Activated T-cell treated with anti-CD3 and anti-CD28 coated beads, Interleukin-2, amount 50 U/mL, for 4 hours (primary cell): ENCODE measurements around the gene IGFBP4. TPM values are rescaled to one million over a fixed set of nuclear protein-coding genes. Genes with fewer than 3 reads are reported as not detected.
A peak's percentile ranks its signal among the peaks of the same experiment; 100 is the strongest.

Experiments
- ATAC-seq, 2 donors: fragments of 200-7000 bp; cut with Tn5 transposase; one replicate each; pipeline ENCODE4 v1.10.0; 2021
- DNase-seq: peaks from one replicate; pipeline ENCODE4 v3.0.0-alpha.2; 2020
- H3K27me3 Mint-ChIP-seq: one replicate; pipeline ENCODE4 v1.8.0; 2021; ENCODE audit warnings: low read depth, mixed read lengths
- H3K36me3 Mint-ChIP-seq: one replicate; pipeline ENCODE4 v1.8.0; 2022; ENCODE audit warnings: mixed read lengths; ENCODE audit not compliant: insufficient read depth
- H3K4me1 Mint-ChIP-seq: one replicate; pipeline ENCODE4 v1.8.0; 2021; ENCODE audit warnings: low read depth, mixed read lengths
- H3K4me3 Mint-ChIP-seq: one replicate; pipeline ENCODE4 v1.8.0; 2021; ENCODE audit warnings: mild to moderate bottlenecking, moderate library complexity, mixed read lengths
- H3K9me3 Mint-ChIP-seq: one replicate; pipeline ENCODE4 v1.8.0; 2021; ENCODE audit warnings: mixed read lengths
- total RNA-seq, 3 donors: library from RNA; stranded (reverse); gene quantifications; one replicate each; pipeline ENCODE4 v1.2.1, GENCODE V29; 2021

Gene IGFBP4
- total RNA-seq, 3 donors from 2014 or later, result 14.0 to 17.7 (median 14.7) TPM

DNA sequence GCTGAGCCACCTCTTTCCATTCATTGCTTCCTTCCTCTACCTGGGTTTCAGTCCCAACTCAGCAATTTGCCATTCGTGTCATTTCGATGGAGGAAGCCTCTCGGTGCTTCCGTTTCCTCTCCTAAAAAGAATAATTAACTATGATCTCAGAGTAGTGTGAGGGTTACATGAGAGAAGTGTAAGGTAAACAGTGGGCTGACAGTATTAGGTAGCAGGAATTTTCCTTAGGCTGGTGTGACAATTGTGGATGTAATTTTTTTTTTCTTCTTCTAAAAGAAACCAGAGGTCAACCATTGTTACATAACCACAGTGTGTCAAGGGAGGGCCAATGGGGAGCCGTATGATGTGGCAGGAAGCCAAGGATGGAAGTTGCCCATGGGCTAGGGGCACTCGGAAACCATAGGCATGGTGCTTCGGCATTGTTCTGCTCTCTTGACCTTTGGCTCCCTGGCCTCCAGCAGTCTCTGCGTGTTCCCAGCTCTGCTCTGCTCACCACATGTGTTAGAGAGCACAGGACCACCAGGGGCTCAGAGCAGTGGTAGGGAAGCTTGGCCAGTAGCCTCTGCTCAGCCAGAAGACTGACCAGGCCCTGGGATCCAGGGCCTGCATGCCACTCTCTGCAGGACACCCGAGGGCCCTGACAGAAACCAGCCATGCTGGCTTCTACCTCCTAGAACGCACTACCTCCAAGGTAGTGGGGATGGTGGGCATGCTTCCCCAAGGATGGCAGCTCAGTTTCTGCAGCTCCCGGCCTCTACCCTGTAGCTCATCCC is 23.5 kb upstream of the IGFBP4 start:
- Mint-ChIP-seq H3K36me3 (no peaks in the 10 kb centered on the region), H3K4me1 (peaks cover 19% of the 10 kb centered on the region), H3K9me3 (no peaks in the 10 kb centered on the region), H3K4me3 (peak overlapping the region; percentile 55), H3K27me3 (no peaks in the 10 kb centered on the region)
- ATAC-seq (no peak), DNase-seq (no peak)

DNA sequence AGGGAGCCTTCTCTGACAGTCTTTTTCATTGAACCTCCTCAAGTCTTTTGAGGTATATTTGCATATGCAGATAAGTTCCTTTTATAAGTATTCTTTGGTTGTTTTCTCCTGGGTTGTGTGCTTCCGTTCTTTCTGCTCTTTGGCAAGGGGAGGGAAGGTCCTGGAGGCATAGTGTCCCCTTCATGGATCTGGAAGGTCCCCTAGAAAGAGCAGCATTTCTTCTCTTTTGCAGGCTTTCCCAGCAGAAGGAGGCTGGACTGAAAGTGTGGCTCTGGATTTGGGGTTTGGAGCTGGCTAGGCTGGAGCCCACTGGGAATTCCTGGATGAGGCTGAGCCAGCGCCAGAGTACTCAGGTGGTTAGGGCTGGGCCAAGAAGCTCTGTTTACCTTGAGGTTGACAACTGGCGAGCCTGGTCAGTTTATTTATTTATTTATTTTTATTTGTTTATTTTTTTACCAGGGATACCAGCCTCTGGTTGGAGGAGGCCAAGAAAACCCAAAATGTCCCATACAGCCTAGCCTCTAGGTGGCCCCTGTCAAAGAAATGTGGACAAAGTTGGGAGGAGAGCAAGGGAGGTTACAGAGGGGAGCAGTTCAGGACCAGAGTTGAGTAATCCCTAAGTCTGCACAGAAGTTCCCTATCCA is 20.1 kb upstream of the IGFBP4 start:
- no peak overlapping the region for H3K4me3 Mint-ChIP-seq
- no peaks in the 10 kb centered on the region for H3K9me3 Mint-ChIP-seq
- no peaks in the 10 kb centered on the region for H3K27me3 Mint-ChIP-seq
- H3K36me3 Mint-ChIP-seq, result no peaks in the 10 kb centered on the region
- H3K4me1 Mint-ChIP-seq, result peaks cover 32% of the 10 kb centered on the region
- ATAC-seq (no peak), DNase-seq (no peak)

DNA sequence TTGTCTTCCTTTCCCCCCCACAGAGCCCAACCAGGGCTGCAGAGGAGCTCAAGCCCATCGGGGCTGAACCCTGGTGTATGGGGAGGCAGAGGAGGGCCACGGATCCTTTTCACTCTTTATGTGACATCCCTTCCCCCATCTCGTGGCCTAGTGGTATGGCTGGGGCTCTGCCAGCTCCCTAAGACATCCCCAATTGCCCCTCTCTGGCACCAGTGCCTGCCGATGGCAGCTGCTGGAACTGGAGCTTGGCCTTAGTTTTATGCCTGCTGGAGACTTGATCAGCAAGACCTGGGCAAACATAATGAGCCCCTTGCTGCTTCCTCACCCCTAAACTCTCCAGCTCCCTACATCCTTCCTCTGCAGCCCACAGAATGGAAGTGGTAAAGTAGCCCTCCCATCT is 17.5 kb upstream of the IGFBP4 start:
- Mint-ChIP-seq H3K4me1 (peaks cover 26% of the 10 kb centered on the region), H3K36me3 (no peaks in the 10 kb centered on the region), H3K9me3 (no peaks in the 10 kb centered on the region), H3K27me3 (no peaks in the 10 kb centered on the region), H3K4me3 (no peak overlapping the region)
- ATAC-seq (no peak), DNase-seq (no peak)

DNA sequence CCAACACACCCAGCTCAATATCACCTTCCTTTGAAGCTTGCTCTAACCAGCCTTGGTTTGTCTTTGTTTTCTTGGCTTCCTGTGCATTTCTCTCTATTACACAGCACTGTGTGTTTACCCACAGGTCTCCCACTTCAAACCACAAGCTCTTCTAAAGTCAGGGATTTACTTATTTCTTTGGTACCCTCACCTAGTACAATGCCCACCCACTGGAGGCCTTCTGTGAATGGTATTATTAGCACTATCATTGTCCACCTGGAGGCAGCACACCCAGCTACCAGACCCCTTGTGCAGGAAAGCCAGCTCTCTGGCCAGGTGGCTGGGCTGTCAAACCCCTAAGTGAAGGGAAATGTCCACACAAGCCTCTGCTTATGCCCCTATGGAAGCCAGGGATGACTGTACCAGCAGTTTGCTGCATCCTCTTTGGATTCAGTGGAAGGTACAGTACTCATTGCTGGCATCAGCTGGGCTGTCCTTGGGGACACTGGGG is 16.2 kb upstream of the IGFBP4 start:
- H3K4me3 Mint-ChIP-seq, result no peak overlapping the region
- no peaks in the 10 kb centered on the region for H3K9me3 Mint-ChIP-seq
- ATAC-seq (peak; percentile 85 to 91), DNase-seq (no peak)
- peaks cover 26% of the 10 kb centered on the region for H3K4me1 Mint-ChIP-seq
- H3K27me3 Mint-ChIP-seq, result no peaks in the 10 kb centered on the region
- H3K36me3 Mint-ChIP-seq, result no peaks in the 10 kb centered on the region

DNA sequence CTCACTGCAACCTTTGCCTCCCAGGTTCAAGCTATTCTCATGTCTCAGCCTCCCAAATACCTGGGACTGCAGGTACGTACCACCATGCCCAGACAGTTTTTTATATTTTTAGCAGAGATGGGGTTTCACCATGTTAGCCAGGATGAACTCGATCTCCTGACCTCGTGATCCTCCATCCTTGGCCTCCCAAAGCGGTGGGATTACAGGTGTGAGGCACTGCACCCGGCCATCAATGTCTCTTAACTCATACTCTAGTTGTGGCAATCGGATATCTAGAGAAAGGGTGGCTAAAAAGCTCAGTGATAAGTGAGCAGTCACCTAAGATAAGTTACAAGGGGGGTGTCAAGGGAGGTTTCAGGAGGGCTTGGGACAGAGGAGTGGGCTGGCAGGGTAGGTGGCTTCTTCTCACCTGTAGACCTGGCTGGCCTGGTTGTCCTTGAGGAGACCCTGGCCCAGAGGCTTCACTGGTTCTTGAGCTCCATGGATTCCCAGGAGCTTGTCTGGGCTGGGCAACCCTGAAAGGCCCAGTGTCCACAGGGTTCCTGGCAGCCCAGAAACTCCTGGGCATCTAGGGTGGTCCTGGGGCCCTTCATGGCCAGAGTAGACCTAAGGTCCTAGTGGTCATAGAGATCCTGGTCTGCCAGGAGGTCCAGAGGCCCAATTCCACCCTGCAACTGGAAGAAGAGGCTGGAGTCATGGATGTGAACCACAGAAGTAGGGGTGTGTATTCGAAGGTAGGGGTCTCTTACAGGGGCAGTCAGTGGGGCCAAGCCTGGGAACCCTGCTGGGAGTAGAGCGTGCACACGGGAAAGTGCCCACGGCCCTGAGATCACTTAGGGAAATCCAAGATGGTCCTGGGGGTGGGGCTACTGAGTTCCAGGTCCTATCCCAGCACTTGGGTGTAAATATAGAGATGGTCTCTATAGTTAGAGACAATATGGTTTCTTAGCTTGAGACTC is 12.7 kb upstream of the IGFBP4 start:
- ATAC-seq, result no peak
- Mint-ChIP-seq H3K4me3 (no peak overlapping the region), H3K9me3 (no peaks in the 10 kb centered on the region), H3K27me3 (no peaks in the 10 kb centered on the region), H3K4me1 (peaks cover 28% of the 10 kb centered on the region), H3K36me3 (no peaks in the 10 kb centered on the region)
- no peak for DNase-seq

DNA sequence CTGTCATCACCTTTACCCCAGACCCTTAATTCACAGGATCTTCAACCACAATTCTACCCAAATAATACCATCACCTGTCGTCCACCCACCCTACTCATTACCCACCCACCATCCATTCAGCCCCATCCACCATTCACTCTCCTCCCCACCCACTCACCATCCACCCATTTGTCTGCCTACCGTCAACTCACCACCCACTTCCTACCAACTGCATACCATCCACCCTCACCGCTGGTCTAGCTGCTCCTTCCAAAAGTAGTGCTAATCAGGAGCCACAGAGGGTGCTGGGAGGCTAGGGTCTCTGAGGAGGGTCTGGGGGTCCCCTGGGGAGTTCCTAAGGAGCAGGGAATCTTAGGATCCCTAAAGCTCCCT is 12.0 kb upstream of the IGFBP4 start:
- no peak overlapping the region for H3K4me3 Mint-ChIP-seq
- H3K36me3 Mint-ChIP-seq, result no peaks in the 10 kb centered on the region
- no peaks in the 10 kb centered on the region for H3K27me3 Mint-ChIP-seq
- ATAC-seq (no peak), DNase-seq (no peak)
- H3K9me3 Mint-ChIP-seq, result no peaks in the 10 kb centered on the region
- H3K4me1 Mint-ChIP-seq, result peaks cover 22% of the 10 kb centered on the region

DNA sequence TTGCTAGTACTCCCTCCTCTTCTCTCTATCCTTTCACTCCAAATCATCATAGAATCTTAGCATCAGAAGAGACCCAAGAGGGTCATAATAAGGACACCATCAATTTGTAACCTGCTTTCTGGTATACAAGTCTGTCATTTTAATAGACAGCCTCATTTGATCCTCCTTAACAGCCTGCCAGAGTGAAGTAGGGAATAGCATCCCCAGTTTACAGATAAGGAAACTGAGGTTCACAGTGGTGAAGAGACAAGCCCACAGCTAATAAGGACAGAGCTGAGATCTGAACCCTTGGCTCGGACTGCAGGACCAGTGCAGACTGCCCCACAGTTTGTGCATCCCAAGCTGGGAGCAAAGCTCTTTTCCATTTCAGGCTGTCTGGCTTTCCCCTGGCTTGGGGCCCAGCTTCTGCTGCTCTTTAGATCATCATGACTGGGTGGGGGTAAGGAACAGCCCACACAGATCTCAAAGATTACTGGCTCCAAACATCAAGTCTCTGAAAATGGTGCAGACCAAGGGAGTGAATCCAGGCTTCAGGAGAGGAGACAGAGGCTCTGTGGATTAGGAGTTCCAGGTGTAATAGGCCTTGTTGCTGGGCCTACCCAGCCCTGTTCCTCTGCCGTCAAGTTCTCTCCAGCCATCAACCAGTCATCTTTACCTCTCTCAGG is 10.3 kb upstream of the IGFBP4 start:
- Mint-ChIP-seq H3K4me3 (no peak overlapping the region), H3K9me3 (no peaks in the 10 kb centered on the region), H3K36me3 (no peaks in the 10 kb centered on the region), H3K27me3 (no peaks in the 10 kb centered on the region), H3K4me1 (peaks cover 5% of the 10 kb centered on the region)
- ATAC-seq (no peak), DNase-seq (no peak)

DNA sequence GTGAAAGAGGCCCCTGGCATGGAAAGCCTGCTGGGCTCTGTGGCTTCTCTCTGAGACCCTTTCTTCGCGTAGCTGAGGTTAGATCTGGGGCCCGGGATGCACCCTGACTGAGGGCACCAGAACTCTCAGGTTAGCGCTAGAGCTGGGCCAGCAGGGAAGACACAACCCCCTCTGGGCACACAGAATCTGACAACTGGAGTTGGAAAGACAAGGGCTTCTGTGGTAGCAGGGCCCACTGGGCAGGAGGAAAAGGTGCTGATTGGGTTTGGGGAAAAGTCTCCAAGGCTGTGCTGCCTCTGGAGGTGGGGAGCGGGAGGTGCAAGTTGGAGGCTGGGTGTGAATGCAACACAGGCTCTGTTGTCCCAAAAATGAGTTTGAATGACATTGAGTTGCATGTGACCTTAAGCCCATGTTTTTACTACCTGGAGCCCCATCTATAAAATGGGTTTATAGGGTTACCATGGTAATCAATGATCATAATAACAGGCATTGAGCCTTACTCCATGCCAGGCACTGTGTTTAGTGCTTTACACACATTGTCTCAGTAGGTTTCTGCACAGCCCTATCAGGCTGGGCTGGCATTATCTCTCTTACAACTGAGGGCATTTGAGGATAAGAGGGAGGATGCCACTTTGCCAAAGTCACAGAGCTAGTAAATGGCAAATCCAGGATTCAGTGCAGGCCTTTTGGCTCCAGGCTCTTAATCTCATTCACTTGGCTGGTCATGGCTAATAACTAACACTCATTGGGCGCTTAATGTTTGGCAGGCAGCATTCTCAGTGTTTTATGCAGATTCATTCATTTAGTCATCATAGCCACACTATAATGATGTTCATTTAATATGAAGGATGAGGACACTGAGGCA is 9.5 kb upstream of the IGFBP4 start:
- Mint-ChIP-seq H3K4me3 (no peak overlapping the region), H3K36me3 (no peaks in the 10 kb centered on the region), H3K9me3 (no peaks in the 10 kb centered on the region), H3K4me1 (peaks cover 4% of the 10 kb centered on the region), H3K27me3 (no peaks in the 10 kb centered on the region)
- peak in 1 of 2 donors; percentile 63 for ATAC-seq
- DNase-seq, result no peak

DNA sequence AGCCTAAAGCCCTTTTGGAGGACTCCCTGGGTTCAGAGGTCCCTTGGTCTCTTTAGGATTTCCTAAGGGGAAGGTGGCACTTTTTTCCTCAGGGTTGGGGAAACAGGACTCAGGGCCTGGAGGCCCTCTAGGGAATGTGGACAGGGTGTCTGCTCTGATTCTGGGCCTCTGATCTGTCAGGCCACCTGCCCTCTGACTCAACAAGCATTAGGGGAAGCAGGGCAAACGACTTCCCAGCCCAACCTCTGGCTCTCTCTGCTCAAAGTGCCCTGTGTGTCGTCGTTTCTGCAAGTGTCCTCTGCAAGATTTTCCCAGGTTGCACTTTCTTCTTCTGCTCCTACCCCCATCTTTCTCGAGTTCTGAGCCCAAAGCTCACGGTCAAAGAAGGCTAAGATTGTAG is 6.6 kb upstream of the IGFBP4 start:
- Mint-ChIP-seq H3K4me3 (no peak overlapping the region), H3K4me1 (peaks cover 7% of the 10 kb centered on the region), H3K9me3 (no peaks in the 10 kb centered on the region), H3K36me3 (no peaks in the 10 kb centered on the region), H3K27me3 (no peaks in the 10 kb centered on the region)
- ATAC-seq, result no peak
- no peak for DNase-seq

DNA sequence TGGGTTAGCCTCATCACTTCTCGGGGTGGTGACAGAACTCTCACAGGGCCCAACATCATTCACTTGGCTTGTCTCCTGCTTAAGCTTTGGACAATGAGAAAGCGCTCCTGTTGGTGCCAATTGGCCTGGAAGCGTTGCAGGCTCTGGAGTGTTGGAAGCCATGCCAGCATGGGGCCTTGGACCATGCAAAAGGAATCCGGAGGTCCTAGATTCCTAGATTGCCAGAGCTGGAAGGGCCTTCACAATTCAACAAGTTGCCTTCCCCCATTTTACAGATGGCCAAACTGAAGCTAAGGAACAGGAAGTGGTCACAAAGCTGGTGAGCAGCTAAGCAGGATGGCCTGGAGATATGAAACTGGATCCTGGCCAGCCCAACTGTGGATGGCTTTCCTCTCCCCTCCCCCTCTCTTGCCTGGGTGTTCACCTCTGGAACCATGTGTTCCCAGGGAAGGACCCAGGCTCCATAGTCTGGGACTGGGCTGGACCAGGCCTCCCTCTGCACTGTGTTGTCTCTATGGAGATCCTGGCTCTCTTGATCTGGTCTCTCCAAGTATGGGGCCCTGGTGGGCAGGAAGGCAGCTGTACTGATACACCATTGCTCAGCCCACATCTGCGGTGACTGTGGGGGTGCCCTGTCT is 6.0 kb upstream of the IGFBP4 start:
- Mint-ChIP-seq H3K36me3 (no peaks in the 10 kb centered on the region), H3K4me1 (peaks cover 7% of the 10 kb centered on the region), H3K9me3 (no peaks in the 10 kb centered on the region), H3K4me3 (no peak overlapping the region), H3K27me3 (no peaks in the 10 kb centered on the region)
- DNase-seq (no peak), ATAC-seq (no peak)

DNA sequence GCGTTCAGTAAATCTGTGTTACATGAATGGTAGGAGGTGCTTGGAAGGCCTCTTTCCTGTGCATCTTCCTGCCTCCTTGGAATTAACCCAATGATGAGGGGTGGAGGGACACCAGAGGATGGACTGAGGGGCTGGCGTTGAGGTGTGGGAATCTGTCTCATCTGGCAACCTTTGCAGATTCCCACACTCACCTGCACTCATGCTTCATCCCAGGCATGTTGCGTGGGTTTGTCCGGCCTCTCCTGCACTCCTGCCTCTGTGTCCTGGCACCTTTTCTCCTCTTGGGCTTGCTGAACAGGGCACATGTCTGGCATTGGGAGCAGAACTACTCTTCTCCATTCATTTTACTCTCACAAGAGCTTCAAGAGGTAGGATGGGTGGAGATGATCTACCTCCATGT is 3.1 kb upstream of the IGFBP4 start:
- Mint-ChIP-seq H3K27me3 (no peaks in the 10 kb centered on the region), H3K4me3 (no peak overlapping the region), H3K9me3 (no peaks in the 10 kb centered on the region), H3K4me1 (peaks cover 17% of the 10 kb centered on the region), H3K36me3 (no peaks in the 10 kb centered on the region)
- ATAC-seq, result no peak
- DNase-seq, result no peak

DNA sequence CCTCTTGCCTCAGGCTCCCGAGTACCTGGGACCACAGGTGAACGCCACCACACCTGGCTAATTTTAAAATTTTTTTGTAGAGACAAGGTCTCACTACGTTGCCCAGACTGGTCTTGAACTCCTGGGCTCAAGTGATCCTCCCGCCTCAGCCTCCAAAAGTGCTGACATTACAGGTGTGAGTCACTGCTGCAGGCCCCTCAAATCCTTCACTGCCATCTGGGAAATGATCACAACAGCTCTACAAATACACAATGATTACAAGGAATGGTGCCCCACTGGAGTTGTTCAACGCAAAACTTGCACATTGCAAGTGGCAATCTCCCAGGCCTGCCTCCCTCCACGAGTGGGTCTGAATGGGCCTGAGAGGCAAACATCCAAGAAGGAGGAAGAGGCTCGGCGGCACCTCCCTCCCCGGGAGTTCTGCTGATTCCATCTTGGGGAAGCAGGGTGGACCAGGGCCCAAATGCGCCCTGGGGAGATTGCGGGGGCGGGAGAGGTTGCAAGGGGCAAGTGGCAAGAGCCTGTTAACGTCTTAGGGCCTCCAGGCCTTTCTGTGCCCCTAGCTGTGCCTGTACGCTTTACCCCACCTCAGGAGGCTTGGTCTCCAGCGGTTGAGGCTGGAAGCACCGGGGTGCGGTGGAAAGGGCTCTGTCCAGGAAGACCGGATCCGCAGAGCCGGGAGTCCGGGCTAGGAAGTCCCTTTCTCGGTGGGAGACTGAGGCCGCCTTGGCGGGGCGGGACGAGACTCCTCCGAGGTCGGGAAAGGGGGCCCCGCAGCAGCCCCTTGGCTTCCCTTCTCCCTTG is 656 bp upstream of the IGFBP4 start:
- DNase-seq (no peak), ATAC-seq (no peak)
- Mint-ChIP-seq H3K4me3 (peak overlapping the region; percentile 23), H3K27me3 (no peaks in the 10 kb centered on the region), H3K9me3 (no peaks in the 10 kb centered on the region), H3K36me3 (no peaks in the 10 kb centered on the region), H3K4me1 (peaks cover 25% of the 10 kb centered on the region)
